Endothelial cell of umbilical vein (primary cell): ENCODE data around the gene PPP1R1B. TPM values are rescaled to one million over a fixed set of nuclear protein-coding genes. Genes with fewer than 3 reads are reported as not detected.

ENCODE experiments used
- BruUV-seq: library from RNA; stranded (reverse); fragments of 400-500 nt; replicated peaks from 2 replicates; lab custom pipeline; 2021; lab: Mats Ljungman, UMichigan
- CTCF ChIA-PET: fragments of 300-600, 350-600 bp; sonication (Branson Sonifier 250); formaldehyde crosslinking; loops from one replicate; lab custom pipeline; 2021; ENCODE audit warnings: antibody characterized with exemption, inconsistent platforms; lab: Charles Lee
- POLR2A ChIA-PET: fragments of 300-600, 350-600 bp; sonication (Branson Sonifier 250); formaldehyde crosslinking; loops from one replicate; lab custom pipeline; 2021; ENCODE audit warnings: antibody characterized with exemption, inconsistent platforms; lab: Charles Lee
- DNase-seq: peaks from one replicate; pipeline ENCODE4 v3.0.0-alpha.2; 2011; ENCODE audit warnings: low read depth, low spot score
- FAIRE-seq: peaks from 2 replicates; lab custom pipeline; 2011; peaks lifted over from hg19 to GRCh38; lab: Jason Lieb, UNC
- H2AFZ ChIP-seq: 2 replicates; pipeline ENCODE4 v1.6.0; 2012; ENCODE audit warnings: low read depth, low read length, control low read depth, inconsistent platforms
- H3K27ac ChIP-seq: 2 replicates; pipeline ENCODE4 v1.5.1; 2011; ENCODE audit warnings: low read depth, mild to moderate bottlenecking, control low read depth, low read length, moderate library complexity; ENCODE audit not compliant: insufficient read depth
- H3K27me3 ChIP-seq, 2 experiments: 2 replicates each; pipeline versions ENCODE4 v1.6.0 to v1.6.1; 2011; ENCODE audit warnings: low read length in 2 of 2, mixed read lengths in 1 of 2; ENCODE audit not compliant: control insufficient read depth in 2 of 2, insufficient read depth in 2 of 2
- H3K36me3 ChIP-seq, 2 experiments: 2 replicates in 1 of 2; 3 replicates in 1 of 2; pipeline ENCODE4 v1.5.1; 2011; ENCODE audit warnings: low read length in 2 of 2, mild to moderate bottlenecking in 1 of 2, moderate library complexity in 1 of 2; ENCODE audit not compliant: control insufficient read depth in 2 of 2, insufficient read depth in 2 of 2; ENCODE audit errors: extremely low read depth in 1 of 2
- H3K4me1 ChIP-seq: 3 replicates; pipeline ENCODE4 v1.5.1; 2011; ENCODE audit warnings: mild to moderate bottlenecking, low read length; ENCODE audit not compliant: control insufficient read depth, insufficient read depth; ENCODE audit errors: extremely low read depth
- H3K4me2 ChIP-seq: 2 replicates; pipeline ENCODE4 v1.6.1; 2011; ENCODE audit warnings: low read length, control low read depth, mixed read lengths; ENCODE audit not compliant: insufficient read depth
- H3K4me3 ChIP-seq, 3 experiments: fragments of 200-600 bp in 1 of 3; sonication (generic), shearing (Covaris generic) in 1 of 3; replicated peaks in 1 of 3; 2 replicates each; pipeline ENCODE4 v1.5.1; 2011 to 2016; ENCODE audit warnings: control low read depth in 3 of 3, low read length in 3 of 3, mild to moderate bottlenecking in 2 of 3, inconsistent platforms in 1 of 3, low read depth in 1 of 3, moderate library complexity in 1 of 3; ENCODE audit not compliant: insufficient read depth in 1 of 3
- H3K79me2 ChIP-seq: 2 replicates; pipeline ENCODE4 v1.6.0; 2012; ENCODE audit warnings: low read length, inconsistent platforms; ENCODE audit not compliant: control insufficient read depth, insufficient read depth
- H3K9ac ChIP-seq: replicated peaks from 2 replicates; pipeline ENCODE3; 2011; ENCODE audit warnings: low read length, control low read depth; ENCODE audit not compliant: insufficient read depth; ENCODE audit errors: extremely low read depth
- H3K9me1 ChIP-seq: replicated peaks from 3 replicates; pipeline ENCODE4 v1.6.0; 2011; ENCODE audit warnings: mild to moderate bottlenecking, low read length; ENCODE audit not compliant: control insufficient read depth, insufficient read depth; ENCODE audit errors: extremely low read depth
- H3K9me3 ChIP-seq: replicated peaks from 2 replicates; pipeline ENCODE4 v1.5.1; 2012; ENCODE audit warnings: low read length, inconsistent platforms; ENCODE audit not compliant: control insufficient read depth, insufficient read depth
- H4K20me1 ChIP-seq: replicated peaks from 2 replicates; pipeline ENCODE3; 2011; ENCODE audit warnings: mild to moderate bottlenecking, low read length; ENCODE audit not compliant: control insufficient read depth, insufficient read depth; ENCODE audit errors: extremely low read depth
- EZH2 ChIP-seq: IDR thresholded peaks from 2 replicates; pipeline ENCODE4 v1.6.1; 2012; ENCODE audit warnings: borderline replicate concordance, low read depth, mild to moderate bottlenecking, moderate library complexity, low read length, inconsistent platforms; ENCODE audit not compliant: severe bottlenecking
- JUN ChIP-seq: IDR thresholded peaks from 2 replicates; pipeline ENCODE4 v1.6.1; 2011; ENCODE audit warnings: borderline replicate concordance, low read depth; ENCODE audit not compliant: insufficient read length, insufficient read depth
- POLR2A ChIP-seq: IDR thresholded peaks from 2 replicates; pipeline ENCODE4 v1.6.1; 2012; ENCODE audit warnings: low read depth, mild to moderate bottlenecking, control low read depth, low read length
- POLR2AphosphoS5 ChIP-seq: IDR thresholded peaks from 2 replicates; pipeline ENCODE4 v1.6.1; 2012; ENCODE audit warnings: low read depth, mild to moderate bottlenecking, control low read depth, low read length, moderate library complexity; ENCODE audit not compliant: insufficient read depth
- dilution Hi-C: fragments of 300-500 bp; cut with MboI; formaldehyde crosslinking; loops from one replicate; pipeline ENCODE4 v1.15.0; 2019; ENCODE audit warnings: low sequenced_read_pairs; ENCODE audit not compliant: extremely low pct_ligation_motif_present
- intact Hi-C: fragments of 100-400 bp; cut with micrococcal nuclease; formaldehyde crosslinking; loops from one replicate; pipeline ENCODE4 v1.10.0; 2022
- polyA plus RNA-seq, 4 experiments: library from polyadenylated mRNA; depleted of rRNA in 3 of 4; stranded (reverse) in 3 of 4; unstranded in 1 of 4; fragments of >200 nt; gene quantifications; 2 replicates each; pipeline versions ENCODE4 v1.2.1 to v1.2.3, GENCODE V29; 2011 to 2012; ENCODE audit warnings: missing spikeins in 1 of 4
- total RNA-seq: library from RNA; stranded (reverse); gene quantifications from 2 replicates; pipeline ENCODE4 v1.2.3, GENCODE V29; 2021
- TF ChIP-seq, protein P1 (sequence below), 2 donors: IDR thresholded peaks; 1 replicate in 1 of 2; 2 replicates in 1 of 2; pipeline ENCODE4 v1.5.1; 2011; ENCODE audit warnings: low read length in 2 of 2, mild to moderate bottlenecking in 2 of 2, moderate library complexity in 2 of 2, control low read depth in 1 of 2, inconsistent platforms in 1 of 2, low read depth in 1 of 2; ENCODE audit not compliant: insufficient read depth in 1 of 2; ENCODE audit errors: extremely low read depth in 1 of 2

Gene PPP1R1B
- total and polyA plus RNA-seq, 2 donors (not counting 3 experiments of a cell fraction or from before 2014, with no cell fraction given) = not detected

DNA sequence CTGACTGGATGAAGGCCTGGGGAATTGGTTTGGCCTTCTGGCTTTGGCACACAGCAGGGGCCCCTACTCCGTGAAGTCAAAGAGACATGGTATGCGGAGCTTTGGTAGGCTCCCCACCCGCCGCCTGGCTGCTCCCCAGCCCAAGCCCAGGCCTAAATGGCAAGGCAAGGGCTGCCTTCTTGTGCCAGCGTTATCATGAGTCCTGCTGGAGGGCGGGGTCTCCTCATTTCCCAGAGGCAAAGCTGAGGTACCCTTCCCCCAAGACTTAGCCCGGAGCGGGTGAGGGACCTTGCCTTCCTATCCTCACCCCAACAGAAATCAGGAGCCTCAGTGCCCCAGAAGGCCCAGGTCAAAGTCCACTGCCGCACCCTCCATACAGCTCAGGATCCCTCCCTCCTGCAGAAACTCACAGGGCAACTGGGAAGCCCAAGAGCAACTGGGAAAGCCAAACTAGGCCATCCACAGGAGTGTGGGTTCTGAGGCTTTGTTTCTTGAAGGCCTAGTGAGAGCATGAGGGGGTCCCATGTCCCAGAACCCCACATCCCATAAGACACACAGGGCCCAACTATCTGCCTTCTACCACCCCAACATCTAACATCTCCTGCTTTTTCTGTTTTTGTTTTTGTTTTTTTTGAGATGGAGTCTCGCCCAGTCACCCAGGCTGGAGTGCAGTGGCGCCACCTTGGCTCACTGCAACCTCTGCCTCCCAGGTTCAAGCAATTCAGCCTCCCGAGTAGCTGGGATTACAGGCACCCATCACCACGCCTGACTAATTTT is 51.8 kb downstream of the PPP1R1B start:
- ChIA-PET CTCF (interaction anchor here (1.8 kb wide), 1 partner anchor 55 kb away, joined by 5 read pairs; no protein-coding TSS in a partner anchor), POLR2A (no interaction called here)
- H3K79me2 ChIP-seq = no peaks in the 10 kb centered on the region
- no peak overlapping the region for H3K4me3 ChIP-seq
- H3K36me3 ChIP-seq = no peaks in the 10 kb centered on the region
- intact Hi-C loops (no loop called here), dilution Hi-C loops (no loop called here)
- H3K27me3 ChIP-seq = no peaks in the 10 kb centered on the region
- no peak overlapping the region for H3K27ac ChIP-seq
- no peak overlapping the region for H3K4me2 ChIP-seq
- no TSS peak for BruUV-seq
- no peaks in the 10 kb centered on the region for H3K9me3 ChIP-seq
- no peak for FAIRE-seq
- no peaks in the 10 kb centered on the region for H4K20me1 ChIP-seq
- TF ChIP-seq, protein P1, sequence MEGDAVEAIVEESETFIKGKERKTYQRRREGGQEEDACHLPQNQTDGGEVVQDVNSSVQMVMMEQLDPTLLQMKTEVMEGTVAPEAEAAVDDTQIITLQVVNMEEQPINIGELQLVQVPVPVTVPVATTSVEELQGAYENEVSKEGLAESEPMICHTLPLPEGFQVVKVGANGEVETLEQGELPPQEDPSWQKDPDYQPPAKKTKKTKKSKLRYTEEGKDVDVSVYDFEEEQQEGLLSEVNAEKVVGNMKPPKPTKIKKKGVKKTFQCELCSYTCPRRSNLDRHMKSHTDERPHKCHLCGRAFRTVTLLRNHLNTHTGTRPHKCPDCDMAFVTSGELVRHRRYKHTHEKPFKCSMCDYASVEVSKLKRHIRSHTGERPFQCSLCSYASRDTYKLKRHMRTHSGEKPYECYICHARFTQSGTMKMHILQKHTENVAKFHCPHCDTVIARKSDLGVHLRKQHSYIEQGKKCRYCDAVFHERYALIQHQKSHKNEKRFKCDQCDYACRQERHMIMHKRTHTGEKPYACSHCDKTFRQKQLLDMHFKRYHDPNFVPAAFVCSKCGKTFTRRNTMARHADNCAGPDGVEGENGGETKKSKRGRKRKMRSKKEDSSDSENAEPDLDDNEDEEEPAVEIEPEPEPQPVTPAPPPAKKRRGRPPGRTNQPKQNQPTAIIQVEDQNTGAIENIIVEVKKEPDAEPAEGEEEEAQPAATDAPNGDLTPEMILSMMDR (IDR thresholded peaks at IDR 0.05; ENCODE audit: extremely low read depth in 1 of 2, insufficient read depth in 1 of 2, low read depth in 1 of 2, low read length in 2 of 2) = no peak
- TF ChIP-seq POLR2AphosphoS5 (no peak), JUN (no peak), EZH2 (no peak), POLR2A (no peak)
- H3K9me1 ChIP-seq = no peaks in the 10 kb centered on the region
- H3K9ac ChIP-seq = no peak overlapping the region
- no peak for DNase-seq
- no peak overlapping the region for H2AFZ ChIP-seq
- no peaks in the 10 kb centered on the region for H3K4me1 ChIP-seq
